Neural cell (in vitro differentiated cells): ENCODE measurements around the gene LURAP1L. TPM values are rescaled to one million over a fixed set of nuclear protein-coding genes. Genes with fewer than 3 reads are reported as not detected.

Experiments used
- H2AFZ ChIP-seq: fragments of 200-600, 300-800 bp; sonication (generic), shearing (Covaris generic); 2 replicates; pipeline ENCODE4 v1.6.0; 2014; ENCODE audit warnings: low read depth, mild to moderate bottlenecking, antibody characterized with exemption, low read length, moderate library complexity
- H3F3A ChIP-seq: fragments of 200-600 bp; shearing (Covaris generic); 2 replicates; pipeline ENCODE4 v1.6.1; 2016; ENCODE audit warnings: mild to moderate bottlenecking, moderate library complexity, mixed read lengths, antibody characterized with exemption, low read length; ENCODE audit not compliant: insufficient read depth, poor library complexity, severe bottlenecking
- H3K27ac ChIP-seq: fragments of 200-600, 300-800 bp; sonication (generic), shearing (Covaris generic); 2 replicates; pipeline ENCODE4 v1.5.1; 2014; ENCODE audit warnings: mild to moderate bottlenecking, low read length, moderate library complexity
- H3K27me3 ChIP-seq: fragments of 300-800, 200-600 bp; sonication (generic), shearing (Covaris generic); 2 replicates; pipeline ENCODE4 v1.6.0; 2014; ENCODE audit warnings: mild to moderate bottlenecking, low read depth, low read length, moderate library complexity; ENCODE audit not compliant: insufficient read depth
- H3K36me3 ChIP-seq: fragments of 300-800, 200-600 bp; sonication (generic), shearing (Covaris generic); 2 replicates; pipeline ENCODE4 v1.5.1; 2014; ENCODE audit warnings: mild to moderate bottlenecking, antibody characterized with exemption, low read length, moderate library complexity; ENCODE audit not compliant: insufficient read depth
- H3K4me2 ChIP-seq: fragments of 300-800, 200-600 bp; sonication (generic), shearing (Covaris generic); 2 replicates; pipeline ENCODE4 v1.6.0; 2014; ENCODE audit warnings: mild to moderate bottlenecking, low read length
- H3K4me3 ChIP-seq: fragments of 300-800, 200-600 bp; sonication (generic), shearing (Covaris generic); 2 replicates; pipeline ENCODE4 v1.5.1; 2014; ENCODE audit warnings: mild to moderate bottlenecking, low read length, moderate library complexity
- H3K79me2 ChIP-seq: fragments of 200-600 bp; shearing (Covaris generic); replicated peaks from 2 replicates; pipeline ENCODE4 v1.6.0; 2014; ENCODE audit warnings: mild to moderate bottlenecking, low read length, moderate library complexity; ENCODE audit not compliant: insufficient read depth
- H3K9ac ChIP-seq: fragments of 300-800, 200-600 bp; sonication (generic), shearing (Covaris generic); 2 replicates; pipeline ENCODE4 v1.6.1; 2016; ENCODE audit warnings: mild to moderate bottlenecking, low read length, mixed read lengths
- H3K9me2 ChIP-seq: fragments of 200-600 bp; shearing (Covaris generic); 2 replicates; pipeline ENCODE4 v1.6.1; 2016; ENCODE audit warnings: mild to moderate bottlenecking, low read length, mixed read lengths; ENCODE audit not compliant: insufficient read depth
- H3K9me3 ChIP-seq: fragments of 200-600, 300-800 bp; sonication (generic), shearing (Covaris generic); 2 replicates; pipeline ENCODE4 v1.6.1; 2016; ENCODE audit warnings: mild to moderate bottlenecking, mixed run types, low read length, moderate library complexity, mixed read lengths
- H4K20me1 ChIP-seq: fragments of 200-600 bp; shearing (Covaris generic); 2 replicates; pipeline ENCODE4 v1.6.1; 2016; ENCODE audit warnings: mild to moderate bottlenecking, mixed run types; ENCODE audit not compliant: insufficient read depth
- EP300 ChIP-seq: fragments of 450-650 bp; conservative IDR thresholded peaks from 2 replicates; pipeline ENCODE4 v1.6.1; 2014; ENCODE audit warnings: antibody characterized with exemption, mild to moderate bottlenecking, moderate library complexity; ENCODE audit not compliant: poor library complexity, severe bottlenecking
- EZH2 ChIP-seq: fragments of 200-600, 300-800 bp; shearing (Covaris generic), sonication (generic); IDR thresholded peaks from 2 replicates; pipeline ENCODE4 v1.6.1; 2014; ENCODE audit warnings: antibody characterized with exemption, low read length, borderline replicate concordance, mild to moderate bottlenecking; ENCODE audit not compliant: insufficient read depth, poor library complexity, severe bottlenecking
- MXI1 ChIP-seq: fragments of 450-650 bp; conservative IDR thresholded peaks from 2 replicates; pipeline ENCODE4 v1.6.1; 2014; ENCODE audit warnings: antibody characterized with exemption, mild to moderate bottlenecking; ENCODE audit not compliant: poor library complexity, severe bottlenecking
- POLR2AphosphoS5 ChIP-seq: IDR thresholded peaks from 2 replicates; pipeline ENCODE4 v1.6.1; 2012
- RAD21 ChIP-seq: fragments of 450-650 bp; conservative IDR thresholded peaks from 2 replicates; pipeline ENCODE4 v1.6.1; 2014; ENCODE audit warnings: antibody characterized with exemption, mild to moderate bottlenecking, moderate library complexity
- SMC3 ChIP-seq: fragments of 450-650 bp; conservative IDR thresholded peaks from 2 replicates; pipeline ENCODE4 v1.6.1; 2014; ENCODE audit warnings: antibody characterized with exemption, mild to moderate bottlenecking, moderate library complexity; ENCODE audit not compliant: poor library complexity
- TAF1 ChIP-seq: IDR thresholded peaks from 2 replicates; pipeline ENCODE4 v1.6.1; 2012; ENCODE audit warnings: low read depth
- polyA plus RNA-seq: library from polyadenylated mRNA; depleted of rRNA; stranded (reverse); fragments of >200 nt; gene quantifications from 2 replicates; pipeline ENCODE4 v1.2.3, GENCODE V29; 2014
- TF ChIP-seq, protein P1 (sequence below): IDR thresholded peaks from 2 replicates; pipeline ENCODE4 v1.6.1; 2012; ENCODE audit warnings: borderline replicate concordance
- TF ChIP-seq, protein P2 (sequence below): fragments of 450-650 bp; IDR thresholded peaks from 2 replicates; pipeline ENCODE4 v1.5.1; 2014; ENCODE audit warnings: antibody characterized with exemption, mild to moderate bottlenecking, moderate library complexity; ENCODE audit not compliant: poor library complexity, severe bottlenecking

LURAP1L gene
- polyA plus RNA-seq, 1 donor from 2014 or later: 0.59 TPM

DNA sequence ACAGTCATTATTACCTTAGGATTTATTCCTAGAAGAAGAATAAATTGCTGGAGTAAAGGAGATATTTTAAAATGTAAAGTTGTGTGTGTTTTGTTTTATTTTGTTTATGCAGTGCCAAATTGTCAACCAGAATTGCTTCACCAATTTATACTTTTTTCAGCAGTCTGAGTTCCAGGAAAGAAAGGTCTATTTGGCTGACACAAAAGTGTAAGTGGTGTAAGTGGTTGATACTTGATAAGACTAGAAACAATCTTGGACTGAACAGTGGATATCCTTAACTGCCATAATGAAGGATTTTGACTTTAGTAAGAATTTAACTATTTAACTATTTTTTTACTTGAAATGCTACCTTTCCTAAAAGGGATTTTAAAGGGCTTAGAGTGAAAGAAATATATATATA lies 43.9 kb upstream of the LURAP1L start:
- no peaks in the 10 kb centered on the region for H3F3A ChIP-seq
- no peak overlapping the region for H3K9ac ChIP-seq
- H3K79me2 ChIP-seq: no peaks in the 10 kb centered on the region
- H4K20me1 ChIP-seq: no peaks in the 10 kb centered on the region
- H3K4me2 ChIP-seq: no peak overlapping the region
- H3K9me3 ChIP-seq: no peaks in the 10 kb centered on the region
- H3K4me3 ChIP-seq: no peak overlapping the region
- H3K36me3 ChIP-seq: no peaks in the 10 kb centered on the region
- H3K27me3 ChIP-seq: no peaks in the 10 kb centered on the region
- H2AFZ ChIP-seq: no peak overlapping the region
- H3K9me2 ChIP-seq: no peaks in the 10 kb centered on the region
- no peak overlapping the region for H3K27ac ChIP-seq
- TF ChIP-seq, protein P1, sequence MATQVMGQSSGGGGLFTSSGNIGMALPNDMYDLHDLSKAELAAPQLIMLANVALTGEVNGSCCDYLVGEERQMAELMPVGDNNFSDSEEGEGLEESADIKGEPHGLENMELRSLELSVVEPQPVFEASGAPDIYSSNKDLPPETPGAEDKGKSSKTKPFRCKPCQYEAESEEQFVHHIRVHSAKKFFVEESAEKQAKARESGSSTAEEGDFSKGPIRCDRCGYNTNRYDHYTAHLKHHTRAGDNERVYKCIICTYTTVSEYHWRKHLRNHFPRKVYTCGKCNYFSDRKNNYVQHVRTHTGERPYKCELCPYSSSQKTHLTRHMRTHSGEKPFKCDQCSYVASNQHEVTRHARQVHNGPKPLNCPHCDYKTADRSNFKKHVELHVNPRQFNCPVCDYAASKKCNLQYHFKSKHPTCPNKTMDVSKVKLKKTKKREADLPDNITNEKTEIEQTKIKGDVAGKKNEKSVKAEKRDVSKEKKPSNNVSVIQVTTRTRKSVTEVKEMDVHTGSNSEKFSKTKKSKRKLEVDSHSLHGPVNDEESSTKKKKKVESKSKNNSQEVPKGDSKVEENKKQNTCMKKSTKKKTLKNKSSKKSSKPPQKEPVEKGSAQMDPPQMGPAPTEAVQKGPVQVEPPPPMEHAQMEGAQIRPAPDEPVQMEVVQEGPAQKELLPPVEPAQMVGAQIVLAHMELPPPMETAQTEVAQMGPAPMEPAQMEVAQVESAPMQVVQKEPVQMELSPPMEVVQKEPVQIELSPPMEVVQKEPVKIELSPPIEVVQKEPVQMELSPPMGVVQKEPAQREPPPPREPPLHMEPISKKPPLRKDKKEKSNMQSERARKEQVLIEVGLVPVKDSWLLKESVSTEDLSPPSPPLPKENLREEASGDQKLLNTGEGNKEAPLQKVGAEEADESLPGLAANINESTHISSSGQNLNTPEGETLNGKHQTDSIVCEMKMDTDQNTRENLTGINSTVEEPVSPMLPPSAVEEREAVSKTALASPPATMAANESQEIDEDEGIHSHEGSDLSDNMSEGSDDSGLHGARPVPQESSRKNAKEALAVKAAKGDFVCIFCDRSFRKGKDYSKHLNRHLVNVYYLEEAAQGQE: no peak
- TF ChIP-seq EP300 (no peak), POLR2AphosphoS5 (no peak), TAF1 (no peak), MXI1 (no peak), SMC3 (no peak), RAD21 (no peak), EZH2 (no peak)
- TF ChIP-seq, protein P2, sequence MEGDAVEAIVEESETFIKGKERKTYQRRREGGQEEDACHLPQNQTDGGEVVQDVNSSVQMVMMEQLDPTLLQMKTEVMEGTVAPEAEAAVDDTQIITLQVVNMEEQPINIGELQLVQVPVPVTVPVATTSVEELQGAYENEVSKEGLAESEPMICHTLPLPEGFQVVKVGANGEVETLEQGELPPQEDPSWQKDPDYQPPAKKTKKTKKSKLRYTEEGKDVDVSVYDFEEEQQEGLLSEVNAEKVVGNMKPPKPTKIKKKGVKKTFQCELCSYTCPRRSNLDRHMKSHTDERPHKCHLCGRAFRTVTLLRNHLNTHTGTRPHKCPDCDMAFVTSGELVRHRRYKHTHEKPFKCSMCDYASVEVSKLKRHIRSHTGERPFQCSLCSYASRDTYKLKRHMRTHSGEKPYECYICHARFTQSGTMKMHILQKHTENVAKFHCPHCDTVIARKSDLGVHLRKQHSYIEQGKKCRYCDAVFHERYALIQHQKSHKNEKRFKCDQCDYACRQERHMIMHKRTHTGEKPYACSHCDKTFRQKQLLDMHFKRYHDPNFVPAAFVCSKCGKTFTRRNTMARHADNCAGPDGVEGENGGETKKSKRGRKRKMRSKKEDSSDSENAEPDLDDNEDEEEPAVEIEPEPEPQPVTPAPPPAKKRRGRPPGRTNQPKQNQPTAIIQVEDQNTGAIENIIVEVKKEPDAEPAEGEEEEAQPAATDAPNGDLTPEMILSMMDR: no peak

DNA sequence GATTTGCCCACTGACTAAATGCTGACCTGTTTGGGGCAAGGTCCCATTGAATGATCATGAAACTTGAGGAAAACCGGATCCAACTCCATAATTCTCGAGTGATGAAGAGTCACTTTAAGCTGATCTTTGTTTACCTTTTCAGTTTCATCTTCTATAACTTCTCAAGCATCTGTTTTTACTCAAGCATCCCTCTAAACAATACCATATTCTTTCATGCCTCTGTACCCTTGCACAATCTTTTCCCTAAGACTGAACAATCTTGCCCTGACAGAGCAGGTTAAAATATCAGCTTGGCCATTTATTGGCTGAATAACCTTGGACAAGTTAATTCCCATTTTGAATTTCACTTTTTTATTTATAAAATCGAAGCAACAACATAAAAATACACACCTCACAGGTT lies 41.8 kb upstream of the LURAP1L start:
- H3K4me2 ChIP-seq: no peak overlapping the region
- no peaks in the 10 kb centered on the region for H3K27me3 ChIP-seq
- no peak overlapping the region for H3K27ac ChIP-seq
- H3K79me2 ChIP-seq: no peaks in the 10 kb centered on the region
- no peak overlapping the region for H2AFZ ChIP-seq
- no peaks in the 10 kb centered on the region for H3K9me2 ChIP-seq
- no peak overlapping the region for H3K9ac ChIP-seq
- H3K9me3 ChIP-seq: no peaks in the 10 kb centered on the region
- no peaks in the 10 kb centered on the region for H3K36me3 ChIP-seq
- H3K4me3 ChIP-seq: no peak overlapping the region
- H3F3A ChIP-seq: no peaks in the 10 kb centered on the region
- no peaks in the 10 kb centered on the region for H4K20me1 ChIP-seq
- TF ChIP-seq TAF1: no peak
- TF ChIP-seq SMC3: no peak
- no peak for TF ChIP-seq RAD21
- no peak for TF ChIP-seq EZH2
- TF ChIP-seq, protein P2: no peak
- no peak for TF ChIP-seq POLR2AphosphoS5
- TF ChIP-seq, protein P1: no peak
- TF ChIP-seq MXI1: no peak
- TF ChIP-seq EP300: no peak
